B cell (primary cell): ENCODE data around the gene CERS5.

Experiments used
- CTCF ChIP-seq: fragments of 200-600 bp; IDR thresholded peaks from one replicate; pipeline ENCODE4 v1.8.0; 2022; ENCODE audit warnings: antibody characterized with exemption, mild to moderate bottlenecking
- EZH2 ChIP-seq: IDR thresholded peaks from 2 replicates; pipeline ENCODE4 v1.6.1; 2012; ENCODE audit warnings: borderline replicate concordance, low read depth, mild to moderate bottlenecking, moderate library complexity, low read length; ENCODE audit not compliant: insufficient read depth, poor library complexity, severe bottlenecking

- TF ChIP-seq EZH2 = no peak
- TF ChIP-seq CTCF = no peak
Measured at GRCh38 chr12:50101663-50102062, 65.5 kb downstream of the CERS5 start.
